Measurements from ENCODE around the gene SEMA4C.

GRCh38 chr2:96864343-96865091 is 5.4 kb downstream of the SEMA4C start:
- TF ChIP-seq CTCF (conservative IDR thresholded peaks at IDR 0.05; ENCODE audit: low read length) (no peak), EZH2phosphoT487 (IDR thresholded peaks at IDR 0.05; ENCODE audit: borderline replicate concordance, low read depth, low read length) (no peak)
